ENCODE measurements around the gene SVIL.

The SVIL gene

GRCh38 chr10:29634764-29635625 lies at the start of gene SVIL:
Gene SVIL, minus strand, starts transcription at chr10:29634971. Its CDS starts 79,913 bp downstream, at chr10:29555058.
- no peak for DNase-seq (ENCODE audit: low read depth)

- no peak for DNase-seq (ENCODE audit: low read depth)
Measured at GRCh38 chr10:29681676-29682448, 47.1 kb upstream of the SVIL start.

GRCh38 chr10:29680091-29680490 lies 45.3 kb upstream of the SVIL start:
- no peak for DNase-seq (ENCODE audit: low read depth)

GRCh38 chr10:29676732-29677131 lies 42.0 kb upstream of the SVIL start:
- DNase-seq (ENCODE audit: low read depth), result no peak

GRCh38 chr10:29675984-29676383 lies 41.2 kb upstream of the SVIL start:
- DNase-seq (ENCODE audit: low read depth), result no peak

GRCh38 chr10:29671968-29672367 lies 37.2 kb upstream of the SVIL start:
- DNase-seq (ENCODE audit: low read depth), result no peak

- no peak for DNase-seq (ENCODE audit: low read depth)
Measured at GRCh38 chr10:29671228-29671780, 36.5 kb upstream of the SVIL start.

- no peak for DNase-seq (ENCODE audit: low read depth)
Measured at GRCh38 chr10:29670761-29671160, 36.0 kb upstream of the SVIL start.

GRCh38 chr10:29669149-29669548 lies 34.4 kb upstream of the SVIL start:
- DNase-seq (ENCODE audit: low read depth), result no peak

GRCh38 chr10:29668628-29669027 lies 33.9 kb upstream of the SVIL start:
- DNase-seq (ENCODE audit: low read depth), result no peak

- no peak for DNase-seq (ENCODE audit: low read depth)
Measured at GRCh38 chr10:29667191-29667590, 32.4 kb upstream of the SVIL start.

- DNase-seq (ENCODE audit: low read depth), result no peak
Measured at GRCh38 chr10:29666201-29666600, 31.4 kb upstream of the SVIL start.

GRCh38 chr10:29663718-29664117 lies 28.9 kb upstream of the SVIL start:
- DNase-seq (ENCODE audit: low read depth), result no peak

- peak; percentile 100 for DNase-seq (ENCODE audit: low read depth)
Measured at GRCh38 chr10:29658984-29659965, 24.5 kb upstream of the SVIL start.

GRCh38 chr10:29657719-29658274 lies 23.0 kb upstream of the SVIL start:
- DNase-seq (ENCODE audit: low read depth), result no peak

GRCh38 chr10:29656451-29656992 lies 21.8 kb upstream of the SVIL start:
- DNase-seq (ENCODE audit: low read depth), result no peak

- no peak for DNase-seq (ENCODE audit: low read depth)
Measured at GRCh38 chr10:29652192-29652591, 17.4 kb upstream of the SVIL start.

- DNase-seq (ENCODE audit: low read depth), result no peak
Measured at GRCh38 chr10:29651767-29652166, 17.0 kb upstream of the SVIL start.

- no peak for DNase-seq (ENCODE audit: low read depth)
Measured at GRCh38 chr10:29650552-29650944, 15.8 kb upstream of the SVIL start.

GRCh38 chr10:29649561-29650551 lies 15.1 kb upstream of the SVIL start:
- peak; percentile 83 for DNase-seq (ENCODE audit: low read depth)

All from non-pigmented ciliary epithelial cell (primary cell).